HG03378 (cell line): ENCODE measurements around the gene ABCC6.
"Not testable (repeated sequence)": the region's sequence is repeated elsewhere in the genome, so short reads cannot be mapped to it uniquely, and the experiment has no call there.

Source experiments
- ATAC-seq: cut with Tn5 transposase; IDR thresholded peaks from one replicate; pipeline ENCODE4 v1.9.1; 2021; ENCODE audit warnings: mild to moderate bottlenecking, moderate library complexity; ENCODE audit not compliant: unreplicated experiment

ABCC6 gene

DNA sequence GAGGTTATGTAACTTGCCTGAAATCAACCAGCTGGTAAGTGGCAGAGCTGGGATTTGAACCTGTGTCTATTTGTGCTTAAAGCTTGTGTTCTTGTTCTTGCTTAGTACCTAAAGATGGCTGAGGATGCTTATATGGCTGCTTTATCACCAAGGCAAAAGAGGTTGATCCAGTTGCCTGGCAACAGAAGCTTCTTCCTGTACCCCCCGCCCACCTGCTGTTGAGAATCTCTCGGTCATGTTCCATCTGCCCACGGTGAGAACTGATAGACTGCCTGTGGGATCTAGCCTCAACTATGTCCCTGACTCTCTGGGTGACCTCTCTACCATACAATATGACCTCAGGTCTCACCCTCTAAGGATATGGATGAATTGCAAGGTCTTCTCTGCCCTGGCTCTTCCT, 60.7 kb downstream of the ABCC6 start:
- ATAC-seq, result no peak

DNA sequence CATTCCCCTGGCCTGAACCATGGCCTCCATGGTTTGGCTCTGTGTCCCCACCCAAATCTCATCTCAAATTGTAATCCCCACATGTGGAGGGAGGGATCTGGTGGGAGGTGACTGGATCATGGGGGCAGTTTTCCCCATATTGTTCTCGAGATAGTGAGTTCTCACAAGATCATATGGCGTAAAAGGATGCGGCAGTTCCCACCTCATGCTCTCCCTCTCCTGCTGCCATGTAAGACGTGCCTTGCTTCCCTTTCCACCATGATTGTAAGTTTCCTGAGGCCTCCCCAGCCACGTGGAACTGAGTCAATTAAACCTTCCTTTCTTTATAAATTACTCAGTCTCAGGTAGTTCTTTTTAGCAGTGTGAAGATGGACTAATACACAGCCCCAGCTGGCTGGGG, 61.5 kb downstream of the ABCC6 start:
- ATAC-seq, result not testable (repeated sequence)

DNA sequence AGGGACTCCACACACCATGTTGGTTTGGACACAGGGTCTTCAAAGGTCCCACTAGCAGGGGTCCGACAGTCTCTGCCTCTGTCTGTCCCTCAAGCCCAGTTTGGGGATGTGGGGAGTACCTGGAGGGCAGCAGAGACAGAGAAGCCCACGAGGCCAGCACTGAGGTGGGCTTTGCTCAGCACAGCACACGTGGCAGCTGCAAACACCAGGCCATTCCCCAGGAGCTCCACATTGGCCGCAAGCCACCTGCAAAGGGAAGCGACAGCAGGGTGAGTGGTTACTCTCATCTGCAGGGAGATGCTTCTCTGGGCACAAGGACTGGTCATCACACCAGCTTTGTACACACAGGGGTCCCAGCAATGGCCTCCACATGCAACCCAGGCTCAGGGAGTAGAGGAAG, 62.0 kb downstream of the ABCC6 start:
- ATAC-seq, result no peak

DNA sequence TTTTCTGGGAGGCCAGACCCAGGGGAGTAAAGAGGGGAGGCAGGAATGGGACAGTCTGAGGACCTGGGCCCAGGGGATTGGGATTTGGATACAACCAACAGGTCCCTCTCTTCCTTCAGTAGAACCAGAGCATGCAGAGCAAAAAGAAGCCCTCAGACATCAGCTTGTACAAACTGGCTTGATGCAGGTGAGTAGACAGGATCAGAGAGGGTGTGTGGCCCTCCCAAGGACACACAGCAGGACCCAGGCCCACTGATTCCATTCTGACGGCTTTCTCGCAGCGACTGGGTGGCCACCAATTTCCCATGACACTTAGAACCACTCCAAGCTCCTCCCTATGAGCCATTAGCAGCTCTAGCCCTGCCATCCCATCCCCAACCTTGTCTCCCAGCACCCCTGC, 63.6 kb downstream of the ABCC6 start:
- ATAC-seq, result no peak

DNA sequence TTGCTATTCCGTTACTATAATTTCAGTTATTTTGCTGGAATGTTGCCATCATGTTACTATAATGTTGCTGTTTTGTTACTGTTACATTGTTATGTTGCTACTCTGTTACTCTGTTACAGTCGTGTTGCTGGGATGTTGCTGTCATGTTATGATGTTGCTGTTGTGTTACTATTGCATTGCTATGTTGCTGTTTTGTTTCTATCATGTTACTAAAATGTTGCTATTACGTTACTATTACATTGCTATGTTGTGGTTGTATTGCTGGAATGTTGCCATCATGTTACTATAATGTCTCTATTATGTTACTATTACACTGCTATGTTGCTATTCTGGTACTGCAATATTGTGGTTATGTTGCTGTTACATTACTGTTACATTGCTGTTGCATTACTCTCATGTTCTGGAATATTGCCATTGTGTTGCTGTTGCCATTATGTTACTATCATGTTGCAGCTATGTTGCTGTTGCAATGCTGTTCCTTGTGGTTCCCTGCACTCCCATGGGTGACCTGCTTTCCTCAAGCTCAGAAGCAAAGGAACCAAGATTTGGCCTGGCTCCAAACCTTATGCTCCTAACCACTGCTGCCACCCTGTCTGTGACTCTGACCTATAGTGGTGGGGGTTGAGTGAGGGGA, 64.4 kb downstream of the ABCC6 start:
- no peak for ATAC-seq

DNA sequence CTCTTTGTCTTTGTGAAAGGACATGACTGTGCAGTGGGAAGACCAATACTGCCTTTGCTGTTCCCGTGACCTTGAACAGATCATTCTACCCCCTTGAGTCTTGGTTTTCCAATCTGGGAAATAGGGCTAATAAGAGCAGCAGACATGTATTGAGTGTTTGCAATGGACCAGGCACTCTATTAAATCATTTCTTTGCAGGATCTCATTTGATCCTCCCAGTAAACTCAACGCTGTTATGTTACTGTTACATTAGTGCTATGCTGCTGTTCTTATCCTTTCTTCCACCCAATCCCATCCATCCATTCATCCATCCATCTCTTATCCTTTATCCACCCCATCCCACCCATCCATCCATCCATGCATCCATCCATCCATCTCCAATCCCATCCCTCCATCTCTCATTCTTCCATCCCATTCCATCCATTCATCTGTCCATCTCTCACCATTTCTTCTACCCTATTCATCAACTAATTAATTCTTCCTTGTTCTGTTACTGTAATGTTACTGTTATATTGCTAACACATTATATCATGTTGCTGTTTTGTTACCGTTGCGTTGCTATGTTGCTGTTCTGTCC, 65.1 kb downstream of the ABCC6 start:
- ATAC-seq, result no peak

DNA sequence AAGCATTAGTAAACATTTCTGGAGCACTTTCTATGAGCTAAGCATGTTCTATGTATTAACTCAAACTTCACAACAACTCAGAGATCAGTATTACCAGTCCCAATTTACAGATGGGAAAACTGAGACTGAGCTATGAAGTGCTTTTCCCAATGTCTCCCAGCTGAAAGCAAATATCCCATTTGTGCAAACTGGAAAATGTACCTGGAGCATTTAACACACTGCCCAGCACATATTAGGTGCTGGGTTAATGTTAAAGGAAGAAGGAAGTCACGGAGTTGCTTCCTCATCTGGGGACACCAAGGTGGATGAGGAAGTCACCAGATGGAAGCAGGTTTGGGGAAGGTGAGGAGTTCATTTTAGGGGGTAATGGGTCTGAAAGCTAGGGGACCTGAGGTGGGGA, 66.1 kb downstream of the ABCC6 start:
- ATAC-seq, result no peak

DNA sequence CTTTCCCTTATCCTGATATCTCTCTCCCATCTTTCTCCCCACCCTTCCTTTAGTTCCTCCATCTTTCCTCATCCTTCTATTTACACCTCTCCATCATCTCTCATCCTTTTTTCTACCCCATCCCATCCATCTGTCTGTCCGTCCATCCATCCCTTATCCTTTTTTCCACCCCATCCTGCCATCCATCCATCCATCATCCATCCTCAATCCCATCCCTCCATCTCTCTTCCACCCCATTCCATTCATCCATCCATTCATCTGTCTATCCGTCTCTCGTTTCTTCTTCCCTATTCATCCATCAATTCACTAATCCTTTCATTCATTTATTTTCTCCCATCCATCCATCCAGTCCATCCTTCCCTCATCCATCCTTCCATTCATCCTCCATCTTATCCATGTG, 68.1 kb downstream of the ABCC6 start:
- ATAC-seq, result no peak

DNA sequence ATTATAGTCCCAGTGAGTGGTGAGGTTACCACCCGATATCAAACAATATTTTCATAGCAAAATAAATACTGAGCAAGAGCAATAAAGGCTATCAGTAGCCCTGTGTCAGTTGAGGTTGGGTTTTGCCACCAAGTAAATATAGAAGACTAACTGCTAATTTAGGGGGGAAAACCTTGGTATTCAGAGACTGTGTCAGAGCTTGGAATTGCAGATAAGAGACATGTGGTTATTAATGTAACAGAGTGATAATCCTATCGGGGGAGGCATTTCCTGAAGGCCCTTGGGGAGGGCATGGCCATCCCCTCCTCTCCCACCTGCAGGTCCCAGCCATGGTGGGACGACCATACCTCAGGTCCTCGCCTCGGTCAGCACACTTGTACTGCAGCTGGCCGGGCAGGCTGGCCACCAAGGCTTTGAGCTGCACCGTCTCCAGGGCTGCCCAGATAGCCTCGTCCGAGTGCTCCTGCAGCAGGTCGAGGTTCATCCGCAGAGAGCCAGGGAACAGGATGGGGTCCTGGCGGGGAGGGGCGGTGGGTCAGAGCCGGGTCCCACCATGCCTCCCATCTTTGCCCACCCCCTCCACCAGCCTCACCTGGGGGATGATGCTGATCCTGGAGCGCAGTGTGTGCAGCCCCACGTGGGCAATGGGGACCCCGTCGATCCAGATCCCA, 68.9 kb downstream of the ABCC6 start:
- ATAC-seq, result no peak

DNA sequence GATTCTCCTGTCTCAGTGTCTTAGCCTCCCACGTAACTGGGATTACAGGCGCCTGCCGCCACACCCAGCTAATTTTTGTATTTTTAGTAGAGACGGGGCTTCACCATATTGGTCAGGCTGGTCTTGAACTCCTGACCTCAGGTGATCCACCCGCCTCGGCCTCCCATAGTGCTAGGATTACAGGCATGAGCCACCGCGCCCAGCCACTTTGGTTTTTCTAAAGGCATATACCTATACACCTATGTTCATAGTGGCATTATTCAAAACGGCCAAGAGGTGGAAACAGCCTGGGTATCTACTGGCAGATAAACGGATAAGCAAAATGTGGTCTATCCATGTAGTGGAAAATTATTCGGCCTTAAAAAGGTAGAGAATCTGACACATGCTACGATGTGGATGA, 70.3 kb downstream of the ABCC6 start:
- ATAC-seq, result not testable (repeated sequence)

DNA sequence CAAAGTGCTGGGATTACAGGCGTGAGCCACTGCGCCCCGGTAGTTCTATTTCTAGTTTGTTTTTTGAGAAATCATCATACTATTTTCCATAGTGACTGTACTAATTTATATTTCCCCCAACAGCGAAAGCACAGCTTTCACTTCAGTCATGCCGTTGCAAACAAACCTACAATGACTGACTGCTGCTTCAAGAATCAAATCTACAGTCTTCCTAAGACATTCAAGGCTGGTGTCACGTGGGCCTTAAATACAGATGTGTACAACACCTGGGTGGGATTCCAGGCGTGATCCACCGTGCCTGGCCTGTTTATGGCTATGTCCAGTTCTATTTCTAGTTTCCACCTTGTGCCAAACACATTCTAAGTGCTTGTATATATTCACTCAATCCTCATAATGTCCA, 72.0 kb downstream of the ABCC6 start:
- no peak for ATAC-seq

DNA sequence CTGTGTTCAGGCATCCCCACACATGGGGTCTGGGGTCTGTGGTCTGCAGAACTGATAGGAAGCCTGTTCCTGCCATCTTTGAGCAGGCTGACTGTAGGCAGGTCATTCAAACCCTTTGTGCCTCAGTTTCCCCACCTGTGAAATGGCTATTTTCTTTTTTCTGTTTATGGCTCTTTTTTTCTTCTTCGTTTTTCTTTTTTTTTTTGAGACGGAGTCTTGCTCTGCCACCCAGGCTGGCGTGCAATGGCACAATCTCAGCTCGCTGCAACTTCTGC, 72.5 kb downstream of the ABCC6 start:
- no peak for ATAC-seq

DNA sequence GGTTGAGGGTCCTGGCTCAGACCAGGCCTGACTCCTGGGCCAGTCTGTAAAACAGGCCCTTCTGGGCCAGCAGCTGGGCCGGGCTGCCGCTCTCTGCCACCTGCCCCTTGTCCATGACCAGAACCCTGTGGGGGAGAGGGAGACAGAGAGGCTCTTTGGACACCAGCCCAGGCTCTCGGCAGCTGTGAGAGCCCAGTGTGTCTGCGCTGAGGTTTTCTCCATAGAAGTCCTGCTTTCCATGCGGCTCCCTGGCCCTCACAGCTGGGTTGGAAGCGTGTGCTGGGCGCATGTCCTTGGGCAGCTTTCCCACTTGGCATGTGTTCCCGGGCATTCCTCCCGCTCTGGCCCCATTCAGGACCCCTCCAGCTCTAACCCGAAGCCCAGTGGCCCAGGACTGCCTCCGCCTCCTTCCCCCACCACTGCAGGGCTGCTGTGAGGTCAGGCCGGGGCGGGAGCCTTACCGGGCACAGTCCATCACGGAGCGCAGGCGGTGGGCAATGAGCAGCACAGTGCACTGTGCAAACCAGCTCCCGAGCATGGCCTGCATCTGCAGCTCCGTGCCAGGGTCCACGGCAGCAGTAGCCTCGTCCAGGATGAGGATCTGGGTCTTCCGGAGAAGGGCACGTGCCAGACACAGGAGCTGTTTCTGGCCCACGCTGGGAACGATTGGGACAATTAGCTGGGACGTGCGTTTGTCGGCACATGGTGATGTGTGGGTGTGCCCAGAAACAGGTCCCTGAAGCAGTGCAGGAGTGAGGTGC, 73.0 kb downstream of the ABCC6 start:
- no peak for ATAC-seq

DNA sequence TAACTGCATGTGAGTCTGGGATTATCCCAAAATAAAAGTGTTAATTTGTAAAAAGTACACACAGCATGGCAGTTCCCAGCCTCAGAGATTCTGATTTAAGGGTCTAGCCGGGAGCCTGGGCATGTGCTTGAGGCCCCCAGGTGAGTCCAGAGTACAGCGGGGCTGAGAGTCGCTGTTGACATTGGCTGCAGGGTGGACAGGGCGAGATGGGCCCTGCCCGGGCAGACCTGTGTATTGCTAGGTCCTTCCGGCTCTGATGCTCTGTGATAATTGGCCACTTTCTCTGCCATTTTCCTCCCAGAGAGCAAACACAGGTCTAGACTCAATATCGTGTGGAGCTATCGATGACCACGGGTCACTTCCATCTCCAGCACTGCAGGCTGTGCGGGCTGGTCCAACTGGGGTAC, 73.6 kb downstream of the ABCC6 start:
- ATAC-seq, result no peak

DNA sequence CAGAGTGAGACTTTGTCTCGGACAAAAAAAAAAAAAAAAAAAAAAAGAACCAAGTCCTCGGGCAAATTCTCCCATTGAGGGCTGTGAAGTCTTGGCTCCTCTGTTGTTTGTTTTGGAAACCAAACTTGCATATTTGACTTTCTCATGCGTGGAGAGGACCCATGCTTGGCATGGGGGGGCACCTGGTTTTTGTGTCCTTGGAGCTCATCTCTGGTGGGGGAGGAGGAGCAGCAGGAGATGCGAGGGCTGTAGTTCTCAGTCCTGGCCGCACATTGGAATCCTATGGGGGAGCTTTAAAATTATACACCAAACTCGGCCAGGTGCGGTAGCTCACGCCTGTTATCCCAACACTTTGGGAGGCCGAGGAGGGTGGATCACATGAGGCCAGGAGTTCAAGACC, 74.5 kb downstream of the ABCC6 start:
- ATAC-seq, result no peak

DNA sequence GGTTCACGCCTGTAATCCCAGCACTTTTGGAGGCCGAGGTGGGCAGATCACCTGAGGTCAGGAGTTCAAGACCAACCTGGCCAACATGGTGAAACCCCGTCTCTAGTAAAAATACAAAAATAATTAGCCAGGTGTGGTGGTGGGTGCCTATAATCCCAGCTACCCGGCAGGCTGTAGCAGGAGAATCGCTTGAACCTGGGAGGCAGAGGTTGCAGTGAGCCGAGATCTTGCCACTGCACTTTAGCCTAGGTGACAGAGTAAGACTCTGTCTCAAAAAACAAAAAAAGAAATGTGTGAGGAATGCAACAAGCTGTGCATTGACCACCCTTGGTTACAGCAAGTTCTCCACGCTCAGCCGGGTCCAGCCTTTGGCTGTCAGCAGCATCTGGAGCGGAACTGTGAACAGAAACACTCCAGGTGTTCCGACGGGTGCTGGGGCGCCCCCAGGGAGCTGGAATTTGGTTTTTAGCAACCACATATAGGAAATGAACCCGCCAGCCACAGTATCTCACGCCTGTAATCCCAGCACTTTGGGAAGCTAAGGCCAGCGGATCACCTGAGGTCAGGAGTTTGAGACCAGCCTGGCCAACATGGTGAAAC, 75.2 kb downstream of the ABCC6 start:
- ATAC-seq, result not testable (repeated sequence)

DNA sequence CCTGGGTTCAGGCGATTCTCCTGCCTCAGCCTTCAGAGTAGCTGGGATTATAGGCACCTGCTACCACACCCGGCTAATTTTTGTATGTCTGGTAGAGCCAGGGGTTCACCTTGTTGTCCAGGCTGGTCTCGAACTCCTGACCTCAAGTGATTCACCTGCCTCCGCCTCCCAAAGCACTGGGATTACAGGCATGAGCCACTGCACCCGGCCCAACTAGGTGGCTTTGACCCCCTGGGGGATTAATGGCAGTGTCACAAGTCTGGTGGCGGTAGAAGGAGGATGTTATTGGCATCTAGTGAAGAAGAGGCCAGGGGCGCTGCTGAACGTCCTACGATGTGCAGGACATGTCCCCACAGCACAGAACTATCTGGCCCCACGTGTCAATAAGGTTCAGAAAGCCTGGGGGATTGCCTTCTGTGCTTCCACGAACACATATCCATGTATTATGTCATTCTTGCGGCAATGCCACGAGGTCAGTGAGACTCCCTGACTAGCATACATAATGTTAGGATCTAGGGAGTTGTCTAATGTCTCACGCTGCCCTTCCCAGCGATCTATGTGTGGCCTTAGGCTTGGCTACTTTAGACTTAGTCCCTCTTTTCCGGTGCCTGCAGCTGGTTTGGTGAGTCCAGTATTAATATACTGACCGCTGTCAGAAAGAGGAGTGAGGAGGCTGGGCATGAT, 75.8 kb downstream of the ABCC6 start:
- ATAC-seq, result no peak

DNA sequence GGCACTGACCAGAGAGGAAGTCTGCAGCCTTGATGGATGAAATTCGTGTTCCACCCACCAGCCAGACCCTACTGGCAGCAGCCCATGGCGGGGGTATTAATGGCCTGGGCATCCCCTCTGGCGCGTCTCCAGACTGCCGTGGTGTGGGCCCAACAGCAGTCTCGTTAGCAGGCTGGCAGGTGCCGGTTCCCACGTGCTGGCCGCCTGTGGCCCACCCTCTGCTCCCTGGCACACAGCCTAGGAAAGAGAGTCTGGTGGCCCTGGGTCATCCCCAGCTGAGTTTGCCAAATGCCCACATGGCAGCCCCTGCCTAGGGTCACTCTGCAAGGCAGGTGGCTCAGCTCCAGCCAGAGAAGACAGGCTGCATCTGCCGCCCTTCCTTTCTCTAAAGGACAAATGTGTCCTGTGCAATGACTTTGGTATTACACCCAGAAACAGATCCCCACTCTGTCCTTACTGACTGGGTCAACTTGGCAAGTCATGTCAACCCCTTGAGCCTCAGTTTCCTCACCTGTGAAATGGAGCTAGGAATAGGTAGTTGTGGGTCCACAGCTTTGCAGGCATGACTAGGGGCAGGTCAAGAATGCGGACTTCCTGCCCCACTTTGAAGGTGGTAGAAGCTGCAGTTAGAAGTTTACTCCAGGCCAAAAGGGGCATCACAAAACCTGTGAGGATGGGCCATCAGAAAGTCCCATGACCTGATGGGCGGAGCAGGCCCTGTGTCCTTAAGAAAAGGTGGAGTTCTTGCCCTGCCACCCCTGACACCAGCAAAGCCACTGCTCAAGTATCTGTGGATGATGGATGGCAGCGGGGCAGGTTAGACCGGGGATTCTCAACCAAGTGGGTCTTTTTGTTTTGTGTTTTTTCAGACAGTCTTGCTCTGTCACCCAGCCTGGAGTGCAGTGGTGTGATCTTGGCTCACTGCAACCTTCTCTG, 76.6 kb downstream of the ABCC6 start:
- no peak for ATAC-seq

DNA sequence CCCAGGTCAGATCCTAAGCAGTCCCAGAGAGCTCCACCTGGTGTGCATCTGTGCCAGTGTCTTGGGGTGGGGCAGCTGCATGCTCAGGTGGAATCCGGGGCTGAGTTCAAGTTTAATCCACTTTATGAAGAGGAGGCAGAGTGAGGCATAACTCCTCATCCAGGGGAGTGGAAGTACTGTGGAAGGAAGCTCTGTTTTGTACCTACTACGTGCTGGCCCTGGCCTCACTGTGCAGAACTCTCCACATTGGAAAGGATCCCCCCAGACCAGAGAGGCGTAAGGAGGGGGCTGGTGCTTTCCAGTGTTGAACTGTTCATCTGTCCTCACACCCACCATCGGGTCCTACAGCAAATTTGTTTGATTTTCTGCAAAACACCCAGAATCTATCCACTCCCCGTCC, 78.0 kb downstream of the ABCC6 start:
- ATAC-seq, result no peak

DNA sequence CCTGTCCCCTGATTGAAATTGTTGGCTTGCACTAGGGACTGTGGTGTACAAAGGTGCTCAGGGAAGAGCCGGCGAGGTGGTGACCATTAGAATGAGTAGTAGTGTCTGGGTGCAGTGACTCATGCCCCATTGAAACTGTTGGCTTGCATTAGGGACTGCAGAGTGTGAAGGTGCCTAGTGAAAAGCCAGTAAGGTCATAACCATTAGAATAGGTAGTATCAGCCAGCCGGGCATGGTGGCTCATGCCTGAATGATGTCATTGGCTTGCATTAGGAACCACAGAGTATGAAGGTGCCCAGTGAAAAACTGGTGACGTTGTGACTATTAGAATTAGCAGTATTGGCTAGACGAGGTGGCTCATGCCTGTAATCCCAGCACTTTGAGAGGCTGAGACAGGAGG, 78.9 kb downstream of the ABCC6 start:
- no peak for ATAC-seq
